HK-2 (cell line): ENCODE measurements around the gene IFNLR1.

Experiments
- DNase-seq: peaks from one replicate; pipeline ENCODE4 v3.0.0-alpha.2; 2018; ENCODE audit not compliant: unreplicated experiment

The IFNLR1 gene

DNA sequence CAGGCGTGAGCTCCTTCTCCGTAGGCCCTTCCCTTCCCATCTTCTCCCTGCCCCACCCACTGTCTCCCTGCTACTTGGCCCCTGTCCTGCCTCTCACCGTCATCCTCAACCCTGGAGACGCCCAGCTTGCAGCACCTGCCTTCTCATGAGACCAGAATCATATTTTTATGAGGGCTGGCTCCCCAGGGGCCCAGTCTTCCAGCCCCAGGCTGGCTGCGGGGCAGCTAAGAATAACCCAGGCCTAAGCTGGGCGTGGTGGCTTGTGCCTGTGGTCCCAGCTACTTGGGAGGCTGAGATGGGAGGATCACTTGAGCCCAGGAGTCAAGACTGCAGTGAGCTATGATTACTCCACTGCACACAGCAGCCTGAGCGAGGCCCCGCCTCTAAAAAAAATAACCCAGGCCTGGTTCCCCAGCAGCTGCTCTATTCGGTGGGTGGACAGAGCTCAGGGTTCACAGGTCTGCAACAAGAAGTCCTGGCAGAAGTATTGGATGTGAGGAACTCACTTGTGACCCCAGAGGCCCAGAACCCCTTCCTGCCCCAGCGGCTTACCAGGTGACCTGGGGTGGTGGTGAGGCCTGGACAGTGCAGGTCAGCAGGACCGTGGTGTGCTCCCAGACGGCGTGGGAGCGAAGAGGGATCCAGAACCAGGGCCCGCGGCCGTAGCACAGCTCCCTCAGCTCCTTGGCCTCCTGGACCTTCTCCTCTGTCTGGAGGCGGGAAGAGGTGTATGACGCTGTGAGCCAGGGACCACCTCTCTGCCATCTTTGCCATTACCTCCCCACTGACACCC lies 81.5 kb downstream of the IFNLR1 start:
- DNase-seq, result no peak

DNA sequence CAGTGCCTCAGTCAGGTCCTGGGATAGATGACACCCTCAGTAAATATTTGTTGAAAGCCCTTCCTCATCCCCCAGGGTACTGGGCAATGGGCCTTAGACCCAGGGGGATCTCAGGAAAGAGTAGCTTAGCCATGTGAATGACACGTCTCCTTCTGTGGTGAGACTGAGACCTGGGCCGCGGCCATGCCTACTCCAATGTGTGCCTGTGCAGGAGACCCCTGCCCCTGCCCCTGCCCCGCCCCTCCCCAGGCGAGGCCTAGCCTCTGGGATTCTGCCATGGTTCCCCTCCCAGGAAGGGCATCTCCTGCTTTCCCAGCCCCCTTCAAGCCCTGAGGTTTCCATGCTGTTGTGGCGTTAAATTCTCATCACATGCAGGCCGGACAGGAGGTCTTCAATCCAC lies 82.2 kb downstream of the IFNLR1 start:
- no peak for DNase-seq
